ENCODE data around the gene GPR39.

DNA sequence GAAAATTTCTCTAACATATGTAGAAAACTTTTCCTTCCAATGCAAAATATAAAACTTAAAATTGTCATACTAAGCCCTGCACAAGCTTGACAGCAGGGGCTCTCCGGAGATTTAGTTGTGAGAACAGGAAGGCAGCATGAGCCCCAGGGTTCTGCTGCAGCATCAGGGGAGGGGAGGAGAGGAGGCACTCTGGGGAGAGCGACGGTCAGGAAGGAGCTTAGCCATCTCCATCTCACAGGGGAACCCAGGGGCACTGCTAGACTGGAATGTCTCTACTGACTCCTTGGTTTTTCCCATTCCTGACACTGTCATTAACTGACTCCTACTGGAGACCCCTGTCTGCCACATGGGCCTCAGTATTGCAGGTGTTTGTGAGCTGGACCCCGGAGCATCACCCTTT lies 123.6 kb downstream of the GPR39 start:
- TF ChIP-seq CTCF (conservative IDR thresholded peaks at IDR 0.05 in 1 of 2, IDR thresholded peaks at IDR 0.05 in 1 of 2; ENCODE audit: low read depth in 1 of 2, low read length in 2 of 2): no peak
- TF ChIP-seq EZH2 (IDR thresholded peaks at IDR 0.05; ENCODE audit: low read length, missing control alignments): no peak
